ENCODE data around the gene PRKAB2.
"Not testable (repeated sequence)": the region's sequence is repeated elsewhere in the genome, so short reads cannot be mapped to it uniquely, and the experiment has no call there.

Gene PRKAB2

DNA sequence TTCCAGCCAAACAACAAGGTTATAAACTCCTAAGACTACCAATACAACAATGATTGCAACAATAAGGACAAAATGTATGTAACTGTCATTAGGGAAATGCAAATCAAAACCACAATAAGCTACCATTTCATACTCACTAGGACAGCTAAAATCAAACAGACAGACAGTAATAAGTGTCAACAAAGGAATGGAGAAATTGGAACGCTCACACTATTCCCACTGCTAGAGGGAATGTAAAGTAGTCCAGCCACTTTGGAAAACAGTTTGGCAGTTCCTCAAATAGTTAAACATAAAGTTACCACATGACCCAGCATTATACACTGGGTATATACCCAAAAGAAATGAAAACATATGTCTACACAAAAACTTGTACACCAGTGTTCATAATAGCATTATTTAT is 9.3 kb downstream of the PRKAB2 start:
- no peak for DNase-seq
- Histone ChIP-seq H3K4me3 (ENCODE audit: control insufficient read depth in 1 of 7, extremely low read depth in 1 of 7, insufficient read depth in 4 of 7, low read depth in 2 of 7, low read length in 6 of 7) (no peak overlapping the region), H3K27ac (ENCODE audit: insufficient read depth in 1 of 2, low read depth in 1 of 2, low read length in 2 of 2, poor library complexity in 1 of 2, severe bottlenecking in 2 of 2) (no peak overlapping the region), H3K27me3 (replicated peaks in 2 of 5; ENCODE audit: control insufficient read depth in 4 of 5, insufficient read depth in 5 of 5, low read length in 4 of 5) (no peaks in the 10 kb centered on the region), H3K36me3 (ENCODE audit: control insufficient read depth in 4 of 4, insufficient read depth in 4 of 4, low read length in 3 of 4) (peaks cover 20 to 60% (median 40%) of the 10 kb centered on the region in 4 experiments), H3K4me1 (ENCODE audit: control extremely low read depth in 1 of 4, control insufficient read depth in 4 of 4, insufficient read depth in 4 of 4, low read length in 3 of 4) (no peaks in the 10 kb centered on the region), H3K9me3 (ENCODE audit: control extremely low read depth in 1 of 5, control insufficient read depth in 4 of 5, insufficient read depth in 2 of 5, low read depth in 1 of 5, low read length in 4 of 5) (no peaks in the 10 kb centered on the region)
- WGBS (ENCODE audit: insufficient coverage): 100% methylated on average over 1 of the region's 1 CpG
- CTCF ChIA-PET: interaction anchor here (2.0 kb wide), 1 partner anchor 79 kb away, joined by 5 read pairs; the partner anchor contains the start of gene CHD1L
- POLR2A ChIA-PET: no interaction called here

- no peak for DNase-seq
- POLR2A ChIA-PET: no interaction called here
- H3K36me3 ChIP-seq (ENCODE audit: control insufficient read depth in 4 of 4, insufficient read depth in 4 of 4, low read length in 3 of 4): peaks cover 23 to 66% (median 43%) of the 10 kb centered on the region in 4 experiments
Observed at GRCh38 chr1:147162093-147162492, 10.2 kb downstream of the PRKAB2 start.

DNA sequence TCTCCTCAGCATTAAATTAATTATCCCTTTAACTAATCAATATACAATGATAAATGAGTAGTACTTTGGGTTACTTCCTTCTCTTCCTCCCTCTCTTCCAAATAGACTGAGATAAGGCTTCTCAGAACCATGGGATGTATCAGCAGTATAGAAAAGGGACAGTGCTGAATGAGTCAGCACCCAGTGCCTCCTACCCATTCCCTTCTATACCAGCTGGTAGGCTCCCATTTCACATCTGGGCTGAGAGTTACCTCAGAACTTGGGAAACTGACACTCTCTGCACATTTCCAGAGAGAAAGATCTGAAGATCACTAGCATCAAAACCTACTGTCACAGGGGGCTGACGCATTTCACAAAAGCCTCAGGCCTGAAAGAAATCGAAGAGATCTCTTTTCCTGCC is 15.2 kb downstream of the PRKAB2 start:
- DNase-seq; H3K27me3 ChIP-seq (replicated peaks in 2 of 5; ENCODE audit: control insufficient read depth in 4 of 5, insufficient read depth in 5 of 5, low read length in 4 of 5); H3K9me3 ChIP-seq (ENCODE audit: control extremely low read depth in 1 of 5, control insufficient read depth in 4 of 5, insufficient read depth in 2 of 5, low read depth in 1 of 5, low read length in 4 of 5); H3K27ac ChIP-seq (ENCODE audit: insufficient read depth in 1 of 2, low read depth in 1 of 2, low read length in 2 of 2, poor library complexity in 1 of 2, severe bottlenecking in 2 of 2); H3K4me1 ChIP-seq (ENCODE audit: control extremely low read depth in 1 of 4, control insufficient read depth in 4 of 4, insufficient read depth in 4 of 4, low read length in 3 of 4); H3K4me3 ChIP-seq (ENCODE audit: control insufficient read depth in 1 of 7, extremely low read depth in 1 of 7, insufficient read depth in 4 of 7, low read depth in 2 of 7, low read length in 6 of 7); POLR2A ChIA-PET: not testable (repeated sequence)
- no CpG with 5 or more reads among the region's 2 CpGs for WGBS (ENCODE audit: insufficient coverage)
- peaks cover 19 to 48% (median 44%) of the 10 kb centered on the region in 4 experiments for H3K36me3 ChIP-seq (ENCODE audit: control insufficient read depth in 4 of 4, insufficient read depth in 4 of 4, low read length in 3 of 4)
- CTCF ChIA-PET: interaction anchor here (1.2 kb wide), 1 partner anchor 9 kb away, joined by 4 read pairs; no protein-coding TSS in a partner anchor

More at GRCh38 chr1:147162093-147162492, 10.2 kb downstream of the PRKAB2 start:
- Histone ChIP-seq H3K27me3 (replicated peaks in 2 of 5; ENCODE audit: control insufficient read depth in 4 of 5, insufficient read depth in 5 of 5, low read length in 4 of 5) (no peaks in the 10 kb centered on the region), H3K4me1 (ENCODE audit: control extremely low read depth in 1 of 4, control insufficient read depth in 4 of 4, insufficient read depth in 4 of 4, low read length in 3 of 4) (no peaks in the 10 kb centered on the region), H3K9me3 (ENCODE audit: control extremely low read depth in 1 of 5, control insufficient read depth in 4 of 5, insufficient read depth in 2 of 5, low read depth in 1 of 5, low read length in 4 of 5) (no peaks in the 10 kb centered on the region), H3K4me3 (ENCODE audit: control insufficient read depth in 1 of 7, extremely low read depth in 1 of 7, insufficient read depth in 4 of 7, low read depth in 2 of 7, low read length in 6 of 7) (no peak overlapping the region), H3K27ac (ENCODE audit: insufficient read depth in 1 of 2, low read depth in 1 of 2, low read length in 2 of 2, poor library complexity in 1 of 2, severe bottlenecking in 2 of 2) (no peak overlapping the region)
- CTCF ChIA-PET: interaction anchor here (1.0 to 2.0 kb wide), 4 partner anchors 11 to 124 kb away, joined by 3 to 8 read pairs (median 4); partner anchors contain the start of genes CHD1L and PRKAB2

GRCh38 chr1:147156642-147157041 is 15.6 kb downstream of the PRKAB2 start:
- Histone ChIP-seq H3K36me3 (ENCODE audit: control insufficient read depth in 4 of 4, insufficient read depth in 4 of 4, low read length in 3 of 4) (peaks cover 19 to 47% (median 40%) of the 10 kb centered on the region in 4 experiments), H3K9me3 (ENCODE audit: control extremely low read depth in 1 of 5, control insufficient read depth in 4 of 5, insufficient read depth in 2 of 5, low read depth in 1 of 5, low read length in 4 of 5) (no peaks in the 10 kb centered on the region), H3K27ac (ENCODE audit: insufficient read depth in 1 of 2, low read depth in 1 of 2, low read length in 2 of 2, poor library complexity in 1 of 2, severe bottlenecking in 2 of 2) (no peak overlapping the region), H3K4me3 (ENCODE audit: control insufficient read depth in 1 of 7, extremely low read depth in 1 of 7, insufficient read depth in 4 of 7, low read depth in 2 of 7, low read length in 6 of 7) (no peak overlapping the region), H3K4me1 (ENCODE audit: control extremely low read depth in 1 of 4, control insufficient read depth in 4 of 4, insufficient read depth in 4 of 4, low read length in 3 of 4) (no peaks in the 10 kb centered on the region), H3K27me3 (replicated peaks in 2 of 5; ENCODE audit: control insufficient read depth in 4 of 5, insufficient read depth in 5 of 5, low read length in 4 of 5) (no peaks in the 10 kb centered on the region)
- DNase-seq: peak in 1 of 3 donors; percentile 1
- CTCF ChIA-PET: interaction anchor here (1.2 kb wide), 1 partner anchor 10 kb away, joined by 4 read pairs; no protein-coding TSS in a partner anchor
- POLR2A ChIA-PET: no interaction called here
- 90% methylated on average over 2 of the region's 3 CpGs for WGBS (ENCODE audit: insufficient coverage)

GRCh38 chr1:147152772-147153171 is 19.5 kb downstream of the PRKAB2 start:
- no peaks in the 10 kb centered on the region for H3K27me3 ChIP-seq (replicated peaks in 2 of 5; ENCODE audit: control insufficient read depth in 4 of 5, insufficient read depth in 5 of 5, low read length in 4 of 5)
- ChIA-PET POLR2A (no interaction called here), CTCF (no interaction called here)
- peaks cover 3 to 20% (median 7%) of the 10 kb centered on the region in 4 experiments for H3K36me3 ChIP-seq (ENCODE audit: control insufficient read depth in 4 of 4, insufficient read depth in 4 of 4, low read length in 3 of 4)
- no peak overlapping the region for H3K4me3 ChIP-seq (ENCODE audit: control insufficient read depth in 1 of 7, extremely low read depth in 1 of 7, insufficient read depth in 4 of 7, low read depth in 2 of 7, low read length in 6 of 7)
- WGBS (ENCODE audit: insufficient coverage): 100% methylated on average over 3 of the region's 3 CpGs
- no peak overlapping the region for H3K27ac ChIP-seq (ENCODE audit: insufficient read depth in 1 of 2, low read depth in 1 of 2, low read length in 2 of 2, poor library complexity in 1 of 2, severe bottlenecking in 2 of 2)
- no peaks in the 10 kb centered on the region for H3K4me1 ChIP-seq (ENCODE audit: control extremely low read depth in 1 of 4, control insufficient read depth in 4 of 4, insufficient read depth in 4 of 4, low read length in 3 of 4)
- no peaks in the 10 kb centered on the region for H3K9me3 ChIP-seq (ENCODE audit: control extremely low read depth in 1 of 5, control insufficient read depth in 4 of 5, insufficient read depth in 2 of 5, low read depth in 1 of 5, low read length in 4 of 5)
- no peak for DNase-seq

- DNase-seq: no peak
- Histone ChIP-seq H3K9me3 (ENCODE audit: control extremely low read depth in 1 of 5, control insufficient read depth in 4 of 5, insufficient read depth in 2 of 5, low read depth in 1 of 5, low read length in 4 of 5) (no peaks in the 10 kb centered on the region), H3K4me3 (ENCODE audit: control insufficient read depth in 1 of 7, extremely low read depth in 1 of 7, insufficient read depth in 4 of 7, low read depth in 2 of 7, low read length in 6 of 7) (no peak overlapping the region), H3K36me3 (ENCODE audit: control insufficient read depth in 4 of 4, insufficient read depth in 4 of 4, low read length in 3 of 4) (peaks cover 0 to 11% (median 2%) of the 10 kb centered on the region in 4 experiments), H3K27me3 (replicated peaks in 2 of 5; ENCODE audit: control insufficient read depth in 4 of 5, insufficient read depth in 5 of 5, low read length in 4 of 5) (no peaks in the 10 kb centered on the region), H3K27ac (ENCODE audit: insufficient read depth in 1 of 2, low read depth in 1 of 2, low read length in 2 of 2, poor library complexity in 1 of 2, severe bottlenecking in 2 of 2) (no peak overlapping the region), H3K4me1 (ENCODE audit: control extremely low read depth in 1 of 4, control insufficient read depth in 4 of 4, insufficient read depth in 4 of 4, low read length in 3 of 4) (no peaks in the 10 kb centered on the region)
- POLR2A ChIA-PET: interaction anchor here (0.7 kb wide), 1 partner anchor 70 kb away, joined by 5 read pairs; no protein-coding TSS in a partner anchor
- no CpG with 5 or more reads among the region's 1 CpG for WGBS (ENCODE audit: insufficient coverage)
- CTCF ChIA-PET: interaction anchor here (0.6 kb wide), 1 partner anchor 17 kb away, joined by 4 read pairs; no protein-coding TSS in a partner anchor
Observed at GRCh38 chr1:147151244-147151643, 21.0 kb downstream of the PRKAB2 start.

DNA sequence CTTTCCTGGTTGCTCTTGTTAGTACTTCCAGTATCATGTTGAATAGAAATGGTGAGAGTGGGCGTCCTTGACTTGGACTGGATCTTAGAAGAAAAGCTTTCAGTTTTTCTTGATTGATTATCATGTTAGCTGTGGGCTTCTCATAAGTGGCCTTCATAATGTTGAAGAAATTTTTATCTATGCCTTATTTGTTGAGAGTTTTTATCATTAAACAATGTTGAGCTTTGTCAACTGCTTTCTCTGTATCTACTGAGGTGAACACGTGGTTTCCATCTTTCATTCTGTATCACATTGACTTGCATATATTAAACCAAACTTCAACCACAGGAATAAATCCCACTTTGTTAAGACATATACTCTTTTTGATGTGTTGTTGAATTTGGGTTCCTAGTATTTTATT is 29.4 kb downstream of the PRKAB2 start:
- WGBS (ENCODE audit: insufficient coverage): 90% methylated on average over 2 of the region's 2 CpGs

More for the DNA sequence above, 29.4 kb downstream of the PRKAB2 start:
- ChIA-PET CTCF (no interaction called here), POLR2A (no interaction called here)
- no peaks in the 10 kb centered on the region for H3K27me3 ChIP-seq (replicated peaks in 2 of 5; ENCODE audit: control insufficient read depth in 4 of 5, insufficient read depth in 5 of 5, low read length in 4 of 5)
- no peaks in the 10 kb centered on the region for H3K9me3 ChIP-seq (ENCODE audit: control extremely low read depth in 1 of 5, control insufficient read depth in 4 of 5, insufficient read depth in 2 of 5, low read depth in 1 of 5, low read length in 4 of 5)
- DNase-seq: no peak
- no peaks in the 10 kb centered on the region for H3K36me3 ChIP-seq (ENCODE audit: control insufficient read depth in 4 of 4, insufficient read depth in 4 of 4, low read length in 3 of 4)
- no peaks in the 10 kb centered on the region for H3K4me1 ChIP-seq (ENCODE audit: control extremely low read depth in 1 of 4, control insufficient read depth in 4 of 4, insufficient read depth in 4 of 4, low read length in 3 of 4)
- no peak overlapping the region for H3K27ac ChIP-seq (ENCODE audit: insufficient read depth in 1 of 2, low read depth in 1 of 2, low read length in 2 of 2, poor library complexity in 1 of 2, severe bottlenecking in 2 of 2)
- H3K4me3 ChIP-seq (ENCODE audit: control insufficient read depth in 1 of 7, extremely low read depth in 1 of 7, insufficient read depth in 4 of 7, low read depth in 2 of 7, low read length in 6 of 7): no peak overlapping the region
